Suprapubic skin (tissue), 3 donors: ENCODE results near the gene HOXA9.

ENCODE experiments used
- CTCF ChIP-seq, 2 donors: fragments of 200-600 bp in 1 of 2; fragments of 450-650 bp in 1 of 2; sonication (generic) in 1 of 2; IDR thresholded peaks; one replicate each; pipeline ENCODE4 v1.5.1; 2016 to 2019; ENCODE audit warnings: antibody characterized with exemption in 2 of 2, mild to moderate bottlenecking in 1 of 2, moderate library complexity in 1 of 2
- EP300 ChIP-seq: sonication (generic); formaldehyde crosslinking; IDR thresholded peaks from one replicate; pipeline ENCODE4 v1.6.1; 2017; ENCODE audit warnings: antibody characterized with exemption
- POLR2A ChIP-seq, 2 donors: fragments of 450-650 bp; IDR thresholded peaks; one replicate each; pipeline ENCODE4 v1.6.1; 2017; ENCODE audit warnings: antibody characterized with exemption in 2 of 2, mild to moderate bottlenecking in 2 of 2, moderate library complexity in 2 of 2

- TF ChIP-seq CTCF (IDR thresholded peaks at IDR 0.05): no peak
- no peak for TF ChIP-seq POLR2A (IDR thresholded peaks at IDR 0.05)
- no peak for TF ChIP-seq EP300
Observed at GRCh38 chr7:27149842-27150567, 15.3 kb downstream of the HOXA9 start.
